Prostate gland (tissue), 2 donors: ENCODE results near the gene FER.
"Not testable (repeated sequence)": the region's sequence is repeated elsewhere in the genome, so short reads cannot be mapped to it uniquely, and the experiment has no call there.

Experiments used
- CTCF ChIP-seq, 4 experiments: fragments of 200-600 bp in 2 of 4; fragments of 450-650 bp in 2 of 4; sonication (generic) in 2 of 4; IDR thresholded peaks; 1 replicate in 3 of 4; 2 replicates in 1 of 4; pipeline ENCODE4 v1.5.1; 2016 to 2019; ENCODE audit warnings: antibody characterized with exemption in 4 of 4, mild to moderate bottlenecking in 2 of 4, moderate library complexity in 2 of 4
- POLR2A ChIP-seq: fragments of 450-650 bp; IDR thresholded peaks from one replicate; pipeline ENCODE4 v1.6.1; 2016; ENCODE audit warnings: antibody characterized with exemption, mild to moderate bottlenecking
- POLR2AphosphoS5 ChIP-seq: sonication (generic); formaldehyde crosslinking; IDR thresholded peaks from one replicate; pipeline ENCODE4 v1.6.1; 2017; ENCODE audit warnings: antibody characterized with exemption

GRCh38 chr5:108993440-108993839 is 245.7 kb downstream of the FER start:
- TF ChIP-seq CTCF (IDR thresholded peaks at IDR 0.05); POLR2A; POLR2AphosphoS5: not testable (repeated sequence)
